H1 (cell line): ENCODE data around the gene ZNF277. TPM values are rescaled to one million over a fixed set of nuclear protein-coding genes. Genes with fewer than 3 reads are reported as not detected.

Experiments used
- CTCF ChIA-PET: fragments of 300-600 bp; sonication (Branson Sonifier 250); formaldehyde crosslinking; loops from one replicate; lab custom pipeline; 2021; ENCODE audit not compliant: partially characterized antibody; lab: Charles Lee
- POLR2A ChIA-PET: fragments of 300-600 bp; sonication (Branson Sonifier 250); formaldehyde crosslinking; loops from one replicate; lab custom pipeline; 2021; ENCODE audit warnings: inconsistent platforms; ENCODE audit not compliant: partially characterized antibody; lab: Charles Lee
- DNase-seq, 2 experiments: peaks; one replicate each; pipeline versions ENCODE4 v3.0.0 to v3.0.0-alpha.2; 2010 to 2022; ENCODE audit warnings: low spot score in 2 of 2, low read depth in 1 of 2, mixed read lengths in 1 of 2
- FAIRE-seq: peaks from 2 replicates; lab custom pipeline; 2011; peaks lifted over from hg19 to GRCh38; lab: Jason Lieb, UNC
- H2AFZ ChIP-seq: 2 replicates; pipeline ENCODE4 v1.8.1; 2012; ENCODE audit warnings: low read length, inconsistent platforms
- H2AK5ac ChIP-seq: 2 replicates; pipeline ENCODE4 v1.6.1; 2013; ENCODE audit warnings: low read depth, low read length
- H2BK120ac ChIP-seq: replicated peaks from 2 replicates; pipeline ENCODE3; 2013; ENCODE audit warnings: low read depth, low read length, inconsistent platforms
- H2BK12ac ChIP-seq: 2 replicates; pipeline ENCODE4 v1.6.1; 2013; ENCODE audit warnings: low read depth, low read length
- H2BK15ac ChIP-seq: 2 replicates; pipeline ENCODE4 v1.6.1; 2013; ENCODE audit warnings: low read length
- H2BK20ac ChIP-seq: 2 replicates; pipeline ENCODE4 v1.6.1; 2013; ENCODE audit warnings: low read length
- H2BK5ac ChIP-seq: 2 replicates; pipeline ENCODE4 v1.6.1; 2013; ENCODE audit warnings: low read depth, low read length
- H3K14ac ChIP-seq: 2 replicates; pipeline ENCODE4 v1.6.1; 2013; ENCODE audit warnings: inconsistent platforms; ENCODE audit not compliant: insufficient read length
- H3K18ac ChIP-seq: 2 replicates; pipeline ENCODE4 v1.6.1; 2013; ENCODE audit warnings: low read length; ENCODE audit errors: extremely low read depth
- H3K23ac ChIP-seq: 2 replicates; pipeline ENCODE4 v1.6.1; 2013; ENCODE audit warnings: inconsistent platforms; ENCODE audit not compliant: insufficient read length
- H3K23me2 ChIP-seq: 2 replicates; pipeline ENCODE4 v1.6.1; 2013; ENCODE audit warnings: low read depth, low read length
- H3K27ac ChIP-seq: 2 replicates; pipeline ENCODE4 v1.6.1; 2011; ENCODE audit warnings: low read depth, low read length, inconsistent platforms
- H3K27me3 ChIP-seq, 4 experiments: replicated peaks in 1 of 4; 1 replicate in 1 of 4; 2 replicates in 3 of 4; pipeline versions ENCODE4 v1.6.1 to v1.8.1; 2011 to 2013; ENCODE audit warnings: low read length in 3 of 4, mild to moderate bottlenecking in 3 of 4, inconsistent platforms in 2 of 4, mixed read lengths in 2 of 4, moderate library complexity in 1 of 4; ENCODE audit not compliant: control insufficient read depth in 3 of 4, insufficient read depth in 3 of 4; ENCODE audit errors: extremely low read depth in 1 of 4
- H3K36me3 ChIP-seq, 4 experiments: 2 replicates each; pipeline versions ENCODE4 v1.6.1 to v1.8.1; 2011 to 2013; ENCODE audit warnings: mild to moderate bottlenecking in 4 of 4, low read length in 3 of 4, moderate library complexity in 2 of 4, control low read depth in 1 of 4, inconsistent platforms in 1 of 4; ENCODE audit not compliant: insufficient read depth in 4 of 4, control insufficient read depth in 2 of 4
- H3K4ac ChIP-seq: replicated peaks from 2 replicates; pipeline ENCODE3; 2013; ENCODE audit warnings: low read length, low read depth, mixed read lengths, inconsistent platforms; ENCODE audit not compliant: insufficient read length
- H3K4me1 ChIP-seq, 4 experiments: replicated peaks in 1 of 4; 1 replicate in 1 of 4; 2 replicates in 3 of 4; pipeline versions ENCODE4 v1.6.1 to v1.8.1; 2011 to 2013; ENCODE audit warnings: low read length in 3 of 4, inconsistent platforms in 2 of 4, mixed read lengths in 1 of 4; ENCODE audit not compliant: insufficient read depth in 4 of 4, control insufficient read depth in 3 of 4
- H3K4me2 ChIP-seq, 2 experiments: 2 replicates each; pipeline versions ENCODE4 v1.6.1 to v1.8.1; 2011 to 2013; ENCODE audit warnings: low read depth in 2 of 2, low read length in 2 of 2, control low read depth in 1 of 2, inconsistent platforms in 1 of 2, mild to moderate bottlenecking in 1 of 2; ENCODE audit not compliant: insufficient read depth in 1 of 2
- H3K4me3 ChIP-seq, 4 experiments: fragments of 200-600, 300-600 bp in 1 of 4; sonication (generic), shearing (Covaris generic), sonication (Bioruptor Twin) in 1 of 4; 2 replicates each; pipeline versions ENCODE4 v1.5.1 to v1.8.1; 2011 to 2016; ENCODE audit warnings: low read length in 4 of 4, low read depth in 3 of 4, control low read depth in 2 of 4, inconsistent platforms in 2 of 4, mild to moderate bottlenecking in 2 of 4, mixed read lengths in 1 of 4, moderate library complexity in 1 of 4; ENCODE audit not compliant: insufficient read depth in 2 of 4; ENCODE audit errors: extremely low read depth in 1 of 4
- H3K56ac ChIP-seq: replicated peaks from 2 replicates; pipeline ENCODE3; 2013; ENCODE audit warnings: low read depth, mild to moderate bottlenecking, mixed read lengths, low read length, inconsistent platforms; ENCODE audit not compliant: insufficient read length
- H3K79me1 ChIP-seq: 2 replicates; pipeline ENCODE4 v1.6.1; 2013; ENCODE audit warnings: low read depth, low read length, control low read depth
- H3K79me2 ChIP-seq, 2 experiments: 2 replicates each; pipeline versions ENCODE4 v1.6.1 to v1.8.1; 2012 to 2013; ENCODE audit warnings: low read length in 2 of 2, mild to moderate bottlenecking in 2 of 2, inconsistent platforms in 1 of 2; ENCODE audit not compliant: insufficient read depth in 2 of 2, control insufficient read depth in 1 of 2
- H3K9ac ChIP-seq, 4 experiments: replicated peaks in 1 of 4; 1 replicate in 1 of 4; 2 replicates in 3 of 4; pipeline versions ENCODE4 v1.6.1 to v1.8.1; 2011 to 2013; ENCODE audit warnings: low read depth in 3 of 4, low read length in 3 of 4, control low read depth in 2 of 4, mild to moderate bottlenecking in 2 of 4, moderate library complexity in 2 of 4, inconsistent platforms in 1 of 4; ENCODE audit errors: extremely low read depth in 1 of 4
- H3K9me3 ChIP-seq, 2 experiments: 2 replicates each; pipeline versions ENCODE4 v1.6.1 to v1.8.1; 2012 to 2013; ENCODE audit warnings: mild to moderate bottlenecking in 2 of 2, moderate library complexity in 2 of 2, control low read depth in 1 of 2, inconsistent platforms in 1 of 2, low read depth in 1 of 2, low read length in 1 of 2, mixed read lengths in 1 of 2; ENCODE audit not compliant: insufficient read depth in 2 of 2
- H4K20me1 ChIP-seq, 2 experiments: replicated peaks in 1 of 2; 2 replicates each; pipeline versions ENCODE3 to v1.8.1; 2011 to 2013; ENCODE audit warnings: inconsistent platforms in 2 of 2, low read length in 2 of 2, mild to moderate bottlenecking in 1 of 2; ENCODE audit not compliant: insufficient read depth in 2 of 2, control insufficient read depth in 1 of 2
- H4K5ac ChIP-seq: 2 replicates; pipeline ENCODE4 v1.6.1; 2013; ENCODE audit warnings: low read length, low read depth, mixed read lengths, inconsistent platforms; ENCODE audit not compliant: insufficient read length
- H4K8ac ChIP-seq: 2 replicates; pipeline ENCODE4 v1.8.0; 2013; ENCODE audit warnings: mild to moderate bottlenecking, moderate library complexity, low read length, inconsistent platforms; ENCODE audit not compliant: insufficient read depth; ENCODE audit errors: extremely low read depth
- H4K91ac ChIP-seq: replicated peaks from 2 replicates; pipeline ENCODE3; 2013; ENCODE audit warnings: low read length, mixed read lengths, inconsistent platforms; ENCODE audit not compliant: insufficient read length
- BCL11A ChIP-seq, 2 experiments: IDR thresholded peaks; one replicate each; pipeline ENCODE4 v1.6.1; 2011; ENCODE audit warnings: low read depth in 2 of 2, low read length in 2 of 2, mild to moderate bottlenecking in 2 of 2
- BRCA1 ChIP-seq: IDR thresholded peaks from 2 replicates; pipeline ENCODE4 v1.6.1; 2012; ENCODE audit warnings: low read depth, low read length, improper control_type of control experiment
- CHD2 ChIP-seq: IDR thresholded peaks from 2 replicates; pipeline ENCODE4 v1.6.1; 2012; ENCODE audit warnings: low read length, improper control_type of control experiment
- GABPA ChIP-seq: IDR thresholded peaks from 2 replicates; pipeline ENCODE4 v1.6.1; 2011; ENCODE audit warnings: mild to moderate bottlenecking, low read length, moderate library complexity, borderline replicate concordance; ENCODE audit not compliant: insufficient read depth
- MAFK ChIP-seq: IDR thresholded peaks from 2 replicates; pipeline ENCODE4 v1.6.1; 2012; ENCODE audit warnings: low read depth, mild to moderate bottlenecking, improper control_type of control experiment, low read length
- POLR2AphosphoS5 ChIP-seq: IDR thresholded peaks from 2 replicates; pipeline ENCODE4 v1.6.1; 2011; ENCODE audit warnings: low read depth, low read length
- POU5F1 ChIP-seq: IDR thresholded peaks from 2 replicates; pipeline ENCODE4 v1.6.1; 2011; ENCODE audit warnings: low read depth, mild to moderate bottlenecking, low read length, moderate library complexity
- RNF2 ChIP-seq: fragments of 200-900, 300-1000 bp; sonication (generic); IDR thresholded peaks from 2 replicates; pipeline ENCODE4 v1.7.1; 2016; ENCODE audit warnings: borderline replicate concordance, low read depth, mild to moderate bottlenecking, antibody characterized with exemption, low read length; ENCODE audit not compliant: poor library complexity, severe bottlenecking; ENCODE audit errors: missing control alignments
- TAF7 ChIP-seq: optimal IDR thresholded peaks from 2 replicates; pipeline ENCODE3; 2011; ENCODE audit warnings: low read depth, mild to moderate bottlenecking, inconsistent platforms, low read length, moderate library complexity, borderline replicate concordance
- WGBS, 2 experiments: shearing (Covaris generic) in 1 of 2; methylation state at CpG; one replicate each; pipeline versions ENCODE4 v1.1.6 to v1.1.7; 2013 to 2015; ENCODE audit warnings: low lambda C conversion rate in 2 of 2, mixed read lengths in 2 of 2, inconsistent platforms in 1 of 2, low coverage in 1 of 2, missing lambda C conversion rate in 1 of 2; ENCODE audit not compliant: insufficient replicate concordance in 2 of 2, insufficient coverage in 1 of 2, insufficient read length in 1 of 2; ENCODE audit errors: extremely low coverage in 1 of 2, missing lambda C conversion rate in 1 of 2; 5-methylcytosine and 5-hydroxymethylcytosine counted together
- polyA plus RNA-seq, 7 experiments: library from polyadenylated mRNA; depleted of rRNA in 3 of 7; stranded (reverse) in 5 of 7; unstranded in 2 of 7; fragments of >200 nt in 5 of 7; fragments of 200-250 nt in 2 of 7; gene quantifications; 1 replicate in 5 of 7; 2 replicates in 1 of 7; 4 replicates in 1 of 7; pipeline versions ENCODE4 v1.2.1 to v1.2.3, GENCODE V29; 2011 to 2013; ENCODE audit warnings: missing spikeins in 2 of 7, mixed read lengths in 2 of 7
- total RNA-seq: library from RNA; stranded (reverse); fragmentation: NEBNext Ultra II Directional; extraction: Animal tissue kit (Norgen Biotek cat#: 25700); gene quantifications from 2 replicates; pipeline ENCODE4 v1.2.1, GENCODE V29; 2021

The ZNF277 gene
- total and polyA plus RNA-seq, 2 of the 8 experiments (the other 6 are each of a cell fraction or from before 2014, with no cell fraction given): 5.1 to 21.7 TPM

DNA sequence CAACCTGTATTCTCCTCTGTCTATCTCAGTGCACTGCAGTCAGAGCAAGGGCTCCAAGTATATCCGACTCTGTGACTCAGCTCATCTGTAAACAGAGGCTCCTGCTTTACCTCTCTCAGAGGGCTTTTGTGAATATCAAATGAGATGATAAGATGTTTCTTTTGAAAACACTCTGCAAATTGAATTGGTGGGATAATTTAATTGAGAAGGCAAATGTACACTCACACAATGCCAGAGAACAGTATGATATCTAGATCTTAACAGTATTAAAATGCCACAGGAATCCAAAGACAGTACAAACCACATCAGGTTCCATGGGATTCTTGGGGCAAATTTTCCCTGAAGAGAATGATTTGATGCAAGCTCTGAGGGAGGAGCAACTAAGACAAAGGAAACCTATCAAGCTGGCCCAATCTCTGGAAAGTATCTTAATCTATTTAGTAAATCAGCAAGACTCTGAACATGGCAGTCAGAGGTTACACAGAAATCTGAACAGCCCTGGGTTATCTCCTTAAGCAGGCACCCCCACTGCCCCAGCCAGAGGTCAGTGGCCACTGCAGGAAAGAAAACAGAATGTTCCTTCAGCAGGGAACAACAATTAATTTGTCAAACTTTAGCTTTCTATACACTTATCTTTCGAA is 46.2 kb upstream of the ZNF277 start:
- 79% methylated on average over 2 of the region's 2 CpGs; no CpG with 5 or more reads in 1 of the 2 experiments for WGBS, 2 experiments
- H3K9me3 ChIP-seq: no peaks in the 10 kb centered on the region
- no peak overlapping the region for H2BK15ac ChIP-seq
- H4K91ac ChIP-seq: no peak overlapping the region
- H4K8ac ChIP-seq: no peak overlapping the region
- no peak overlapping the region for H4K5ac ChIP-seq
- H3K79me2 ChIP-seq: peaks cover 0 to 42% of the 10 kb centered on the region in 2 experiments; a peak in 2 of 4 replicates
- no peak overlapping the region for H3K18ac ChIP-seq
- H3K4ac ChIP-seq: no peak overlapping the region
- no peak overlapping the region for H2AFZ ChIP-seq
- peaks cover 3 to 26% (median 15%) of the 10 kb centered on the region in 4 experiments; a peak in 6 of 7 replicates for H3K4me1 ChIP-seq
- CTCF ChIA-PET: no interaction called here
- no peak overlapping the region for H2BK12ac ChIP-seq
- 0 out of 2 replicates have a peak overlapping the region, but pooled peaks have one; percentile 2 for H2BK5ac ChIP-seq
- POLR2A ChIA-PET: no interaction called here
- H3K4me2 ChIP-seq: no peak overlapping the region; a peak in 2 of 4 replicates
- H2BK20ac ChIP-seq: no peak overlapping the region
- no peak overlapping the region for H3K14ac ChIP-seq
- H4K20me1 ChIP-seq: peaks cover 0 to 2% of the 10 kb centered on the region in 2 experiments
- H2BK120ac ChIP-seq: no peak overlapping the region
- H3K27me3 ChIP-seq: no peaks in the 10 kb centered on the region
- no peak overlapping the region for H3K4me3 ChIP-seq
- no peaks in the 10 kb centered on the region for H3K36me3 ChIP-seq
- no peak overlapping the region for H2AK5ac ChIP-seq
- H3K9ac ChIP-seq: no peak overlapping the region
- no peak overlapping the region for H3K23ac ChIP-seq
- no peaks in the 10 kb centered on the region for H3K79me1 ChIP-seq
- H3K23me2 ChIP-seq: 0 out of 2 replicates have a peak, but pooled peaks cover 2% of the 10 kb centered on the region
- H3K56ac ChIP-seq: no peak overlapping the region
- DNase-seq (no peak), FAIRE-seq (no peak)
- TF ChIP-seq RNF2 (no peak), BCL11A (IDR thresholded peaks at IDR 0.05; ENCODE audit: low read depth in 2 of 2, low read length in 2 of 2) (no peak), TAF7 (no peak), MAFK (no peak), POLR2AphosphoS5 (no peak), BRCA1 (no peak), POU5F1 (no peak), CHD2 (no peak), GABPA (no peak)
- H3K27ac ChIP-seq: no peak overlapping the region
